ENCODE results near the gene SLC8B1. TPM values are rescaled to one million over a fixed set of nuclear protein-coding genes. Genes with fewer than 3 reads are reported as not detected.

Gene SLC8B1
- polyA plus RNA-seq, 1 donor (not counting 4 experiments of a cell fraction or from before 2014, with no cell fraction given), result 8.0 TPM

DNA sequence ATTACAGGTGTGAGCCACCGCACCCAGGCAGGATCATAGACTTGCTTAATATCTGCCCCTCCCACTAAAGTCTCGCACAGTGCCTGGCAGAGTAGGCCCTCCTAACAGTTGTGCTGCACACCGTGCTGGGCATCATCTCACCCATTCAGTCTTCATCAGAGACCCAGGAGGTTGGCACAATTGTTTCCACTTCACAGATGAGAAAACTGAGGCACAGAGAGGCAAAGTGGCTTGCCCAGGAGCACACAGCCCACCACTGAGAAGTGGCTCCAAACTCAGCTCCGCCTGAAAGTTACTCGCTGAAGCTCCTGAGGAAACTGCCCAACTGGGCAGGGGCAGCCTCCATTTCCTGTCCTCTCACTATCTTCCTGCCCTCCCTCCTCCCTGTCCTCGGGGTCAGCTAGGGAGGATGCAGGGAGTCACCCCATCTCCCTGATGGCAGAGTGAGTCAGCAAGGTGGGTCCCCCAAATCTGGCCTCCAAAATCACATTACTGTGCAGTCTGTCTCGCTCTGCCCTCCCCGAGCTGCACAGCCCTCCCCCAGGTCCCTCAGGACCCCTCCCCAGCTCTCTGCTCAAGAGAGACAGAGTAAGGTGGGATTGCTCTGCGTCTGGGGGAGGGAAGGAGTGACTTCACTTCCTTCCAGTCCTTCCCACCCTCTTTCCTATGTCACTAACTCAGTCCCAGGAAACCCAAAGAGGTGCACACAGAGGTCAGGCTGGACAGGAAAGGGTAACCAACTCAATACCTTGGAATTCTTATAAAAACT is 5.7 kb downstream of the SLC8B1 start:
- H3K4me3 ChIP-seq (ENCODE audit: control insufficient read depth in 2 of 3, extremely low read depth in 1 of 3, insufficient read depth in 2 of 3, low read depth in 1 of 3, low read length in 3 of 3), result no peak overlapping the region
- H3K9ac ChIP-seq (ENCODE audit: control insufficient read depth, extremely low read depth, insufficient read depth, low read length), result no peak overlapping the region
- no peaks in the 10 kb centered on the region for H3K9me1 ChIP-seq (ENCODE audit: control insufficient read depth, extremely low read depth, insufficient read depth, low read length)
- no peak overlapping the region for H3K4me2 ChIP-seq (ENCODE audit: control insufficient read depth, extremely low read depth, insufficient read depth, low read depth, low read length)
- dilution Hi-C loops (cut with MboI; ENCODE audit: extremely low pct_ligation_motif_present, low sequenced_read_pairs), result no loop called here
- DNase-seq (ENCODE audit: low read depth, low spot score), result no peak
- peaks cover 5% of the 10 kb centered on the region for H3K4me1 ChIP-seq (ENCODE audit: control insufficient read depth, extremely low read depth, insufficient read depth, low read length)
- no peaks in the 10 kb centered on the region for H3K79me2 ChIP-seq (ENCODE audit: control insufficient read depth, insufficient read depth, low read length)
- TF ChIP-seq, protein P1, sequence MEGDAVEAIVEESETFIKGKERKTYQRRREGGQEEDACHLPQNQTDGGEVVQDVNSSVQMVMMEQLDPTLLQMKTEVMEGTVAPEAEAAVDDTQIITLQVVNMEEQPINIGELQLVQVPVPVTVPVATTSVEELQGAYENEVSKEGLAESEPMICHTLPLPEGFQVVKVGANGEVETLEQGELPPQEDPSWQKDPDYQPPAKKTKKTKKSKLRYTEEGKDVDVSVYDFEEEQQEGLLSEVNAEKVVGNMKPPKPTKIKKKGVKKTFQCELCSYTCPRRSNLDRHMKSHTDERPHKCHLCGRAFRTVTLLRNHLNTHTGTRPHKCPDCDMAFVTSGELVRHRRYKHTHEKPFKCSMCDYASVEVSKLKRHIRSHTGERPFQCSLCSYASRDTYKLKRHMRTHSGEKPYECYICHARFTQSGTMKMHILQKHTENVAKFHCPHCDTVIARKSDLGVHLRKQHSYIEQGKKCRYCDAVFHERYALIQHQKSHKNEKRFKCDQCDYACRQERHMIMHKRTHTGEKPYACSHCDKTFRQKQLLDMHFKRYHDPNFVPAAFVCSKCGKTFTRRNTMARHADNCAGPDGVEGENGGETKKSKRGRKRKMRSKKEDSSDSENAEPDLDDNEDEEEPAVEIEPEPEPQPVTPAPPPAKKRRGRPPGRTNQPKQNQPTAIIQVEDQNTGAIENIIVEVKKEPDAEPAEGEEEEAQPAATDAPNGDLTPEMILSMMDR (optimal IDR thresholded peaks at IDR 0.05 in 1 of 3, IDR thresholded peaks at IDR 0.05 in 1 of 3, conservative IDR thresholded peaks at IDR 0.05 in 1 of 3; ENCODE audit: extremely low read depth in 1 of 3, insufficient read depth in 2 of 3, low read length in 3 of 3), result no peak
- no peak for TF ChIP-seq EZH2 (IDR thresholded peaks at IDR 0.05; ENCODE audit: low read length)
- H3K27ac ChIP-seq (ENCODE audit: control insufficient read depth, insufficient read depth, low read length), result no peak overlapping the region
- no peak overlapping the region for H2AFZ ChIP-seq (ENCODE audit: control insufficient read depth, low read length)
- peaks cover 4 to 11% of the 10 kb centered on the region in 2 experiments for H3K36me3 ChIP-seq (ENCODE audit: control insufficient read depth in 2 of 2, extremely low read depth in 1 of 2, insufficient read depth in 2 of 2, low read length in 2 of 2)
- H3K9me3 ChIP-seq (ENCODE audit: control insufficient read depth, low read depth, low read length), result no peaks in the 10 kb centered on the region
- no peaks in the 10 kb centered on the region for H3K27me3 ChIP-seq (ENCODE audit: control insufficient read depth, extremely low read depth, insufficient read depth, low read length)
- FAIRE-seq, result no peak
- H4K20me1 ChIP-seq (ENCODE audit: control insufficient read depth, extremely low read depth, insufficient read depth, low read length), result no peaks in the 10 kb centered on the region

DNA sequence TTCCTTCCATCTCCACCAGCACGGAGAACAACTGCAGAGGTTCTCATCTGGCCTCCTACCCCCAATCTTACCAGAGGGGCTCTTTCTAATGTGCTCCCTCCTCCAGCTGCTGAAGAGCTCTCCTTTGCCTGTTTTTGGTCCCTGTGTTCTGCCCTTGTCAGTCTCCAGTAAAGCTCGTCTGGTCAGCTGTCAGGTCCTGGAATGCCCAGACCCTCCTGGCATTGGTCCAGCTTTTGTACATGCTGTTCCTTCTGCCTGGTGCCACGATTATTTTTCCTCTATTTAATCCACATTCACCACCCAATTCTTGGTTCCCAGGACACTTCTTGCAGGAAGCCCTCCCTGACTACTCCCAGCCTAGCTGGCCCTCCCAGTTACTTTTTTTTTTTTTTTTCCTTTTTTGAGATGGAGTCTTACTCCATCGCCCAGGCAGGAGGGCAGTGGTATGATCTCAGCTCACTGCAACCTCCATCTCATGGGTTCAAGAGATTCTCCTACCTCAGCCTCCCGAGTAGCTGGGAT is 6.5 kb downstream of the SLC8B1 start:
- Histone ChIP-seq H4K20me1 (ENCODE audit: control insufficient read depth, extremely low read depth, insufficient read depth, low read length) (no peaks in the 10 kb centered on the region), H3K4me1 (ENCODE audit: control insufficient read depth, extremely low read depth, insufficient read depth, low read length) (no peaks in the 10 kb centered on the region), H3K4me3 (ENCODE audit: control insufficient read depth in 2 of 3, extremely low read depth in 1 of 3, insufficient read depth in 2 of 3, low read depth in 1 of 3, low read length in 3 of 3) (no peak overlapping the region), H3K9ac (ENCODE audit: control insufficient read depth, extremely low read depth, insufficient read depth, low read length) (no peak overlapping the region), H3K9me3 (ENCODE audit: control insufficient read depth, low read depth, low read length) (no peaks in the 10 kb centered on the region), H3K27ac (ENCODE audit: control insufficient read depth, insufficient read depth, low read length) (no peak overlapping the region), H3K9me1 (ENCODE audit: control insufficient read depth, extremely low read depth, insufficient read depth, low read length) (no peaks in the 10 kb centered on the region), H3K79me2 (ENCODE audit: control insufficient read depth, insufficient read depth, low read length) (no peaks in the 10 kb centered on the region), H3K27me3 (ENCODE audit: control insufficient read depth, extremely low read depth, insufficient read depth, low read length) (no peaks in the 10 kb centered on the region), H3K36me3 (ENCODE audit: control insufficient read depth in 2 of 2, extremely low read depth in 1 of 2, insufficient read depth in 2 of 2, low read length in 2 of 2) (peaks cover 4 to 11% of the 10 kb centered on the region in 2 experiments), H3K4me2 (ENCODE audit: control insufficient read depth, extremely low read depth, insufficient read depth, low read depth, low read length) (no peak overlapping the region), H2AFZ (ENCODE audit: control insufficient read depth, low read length) (no peak overlapping the region)
- no peak for TF ChIP-seq EZH2 (IDR thresholded peaks at IDR 0.05; ENCODE audit: low read length)
- TF ChIP-seq, protein P1 (optimal IDR thresholded peaks at IDR 0.05 in 1 of 3, IDR thresholded peaks at IDR 0.05 in 1 of 3, conservative IDR thresholded peaks at IDR 0.05 in 1 of 3; ENCODE audit: extremely low read depth in 1 of 3, insufficient read depth in 2 of 3, low read length in 3 of 3), result no peak
- FAIRE-seq (no peak), DNase-seq (ENCODE audit: low read depth, low spot score) (no peak)
- dilution Hi-C loops (cut with MboI; ENCODE audit: extremely low pct_ligation_motif_present, low sequenced_read_pairs), result no loop called here

All from keratinocyte (primary cell).